Keratinocyte (primary cell): ENCODE data around the gene RANBP9. TPM values are rescaled to one million over a fixed set of nuclear protein-coding genes. Genes with fewer than 3 reads are reported as not detected.

Source experiments
- DNase-seq: peaks from one replicate; pipeline ENCODE4 v3.0.0-alpha.2; 2011; ENCODE audit warnings: low read depth, missing footprints, low spot score
- FAIRE-seq: peaks from 2 replicates; lab custom pipeline; 2011; peaks lifted over from hg19 to GRCh38; lab: Jason Lieb, UNC
- H2AFZ ChIP-seq: 2 replicates; pipeline ENCODE4 v1.6.0; 2012; ENCODE audit warnings: low read length, control low read depth, inconsistent platforms; ENCODE audit not compliant: control insufficient read depth
- H3K27ac ChIP-seq: 2 replicates; pipeline ENCODE4 v1.5.1; 2011; ENCODE audit warnings: low read length; ENCODE audit not compliant: control insufficient read depth, insufficient read depth
- H3K27me3 ChIP-seq: 3 replicates; pipeline ENCODE4 v1.6.0; 2011; ENCODE audit warnings: low read length; ENCODE audit not compliant: control insufficient read depth, insufficient read depth; ENCODE audit errors: extremely low read depth
- H3K36me3 ChIP-seq, 2 experiments: 2 replicates in 1 of 2; 3 replicates in 1 of 2; pipeline ENCODE4 v1.5.1; 2011; ENCODE audit warnings: low read length in 2 of 2, mild to moderate bottlenecking in 1 of 2; ENCODE audit not compliant: control insufficient read depth in 2 of 2, insufficient read depth in 2 of 2; ENCODE audit errors: extremely low read depth in 1 of 2
- H3K4me1 ChIP-seq: 3 replicates; pipeline ENCODE4 v1.5.1; 2011; ENCODE audit warnings: low read length; ENCODE audit not compliant: control insufficient read depth, insufficient read depth; ENCODE audit errors: extremely low read depth
- H3K4me2 ChIP-seq: 3 replicates; pipeline ENCODE4 v1.6.0; 2011; ENCODE audit warnings: low read depth, low read length; ENCODE audit not compliant: control insufficient read depth, insufficient read depth; ENCODE audit errors: extremely low read depth
- H3K4me3 ChIP-seq, 3 experiments: fragments of 200-600 bp in 1 of 3; sonication (generic) in 1 of 3; 2 replicates in 2 of 3; 3 replicates in 1 of 3; pipeline ENCODE4 v1.5.1; 2011 to 2016; ENCODE audit warnings: low read length in 3 of 3, mild to moderate bottlenecking in 3 of 3, control low read depth in 2 of 3, inconsistent platforms in 1 of 3, low read depth in 1 of 3, mixed read lengths in 1 of 3, mixed run types in 1 of 3, moderate library complexity in 1 of 3; ENCODE audit not compliant: control insufficient read depth in 2 of 3, insufficient read depth in 2 of 3; ENCODE audit errors: extremely low read depth in 1 of 3
- H3K79me2 ChIP-seq: 2 replicates; pipeline ENCODE4 v1.6.0; 2012; ENCODE audit warnings: low read length; ENCODE audit not compliant: control insufficient read depth, insufficient read depth
- H3K9ac ChIP-seq: 3 replicates; pipeline ENCODE4 v1.6.0; 2011; ENCODE audit warnings: low read length; ENCODE audit not compliant: control insufficient read depth, insufficient read depth; ENCODE audit errors: extremely low read depth
- H3K9me1 ChIP-seq: 3 replicates; pipeline ENCODE4 v1.6.0; 2011; ENCODE audit warnings: low read length; ENCODE audit not compliant: control insufficient read depth, insufficient read depth; ENCODE audit errors: extremely low read depth
- H3K9me3 ChIP-seq: 2 replicates; pipeline ENCODE4 v1.5.1; 2012; ENCODE audit warnings: low read depth, low read length; ENCODE audit not compliant: control insufficient read depth
- H4K20me1 ChIP-seq: 3 replicates; pipeline ENCODE4 v1.6.0; 2011; ENCODE audit warnings: low read length; ENCODE audit not compliant: control insufficient read depth, insufficient read depth; ENCODE audit errors: extremely low read depth
- CTCF ChIP-seq, 3 experiments: IDR thresholded peaks in 1 of 3; conservative IDR thresholded peaks in 1 of 3; optimal IDR thresholded peaks in 1 of 3; 2 replicates in 2 of 3; 3 replicates in 1 of 3; pipeline versions ENCODE3 to v1.5.1; 2011; ENCODE audit warnings: low read length in 3 of 3, mild to moderate bottlenecking in 3 of 3, moderate library complexity in 2 of 3, control low read depth in 1 of 3, inconsistent platforms in 1 of 3; ENCODE audit not compliant: insufficient read depth in 2 of 3; ENCODE audit errors: extremely low read depth in 1 of 3
- EZH2 ChIP-seq: IDR thresholded peaks from one replicate; pipeline ENCODE4 v1.6.1; 2012; ENCODE audit warnings: inconsistent platforms, mild to moderate bottlenecking, low read length, moderate library complexity
- dilution Hi-C: fragments of 300-500 bp; cut with MboI; formaldehyde crosslinking; loops from one replicate; pipeline ENCODE4 v1.7.0; 2020; ENCODE audit warnings: low sequenced_read_pairs; ENCODE audit not compliant: extremely low pct_ligation_motif_present
- polyA plus RNA-seq, 5 experiments: library from polyadenylated mRNA; depleted of rRNA in 3 of 5; stranded (reverse) in 3 of 5; stranded (forward) in 1 of 5; unstranded in 1 of 5; fragments of >200 nt; gene quantifications; 1 replicate in 1 of 5; 2 replicates in 3 of 5; 3 replicates in 1 of 5; pipeline versions ENCODE4 v1.2.1 to v1.2.3, GENCODE V29; 2011 to 2012; ENCODE audit warnings: missing spikeins in 2 of 5, low read depth in 1 of 5, low replicate concordance in 1 of 5

RANBP9 gene
- polyA plus RNA-seq, 1 donor (not counting 4 experiments of a cell fraction or from before 2014, with no cell fraction given) = 36.7 TPM

- Histone ChIP-seq H3K9me1 (no peaks in the 10 kb centered on the region), H3K4me2 (no peak overlapping the region), H3K27ac (no peak overlapping the region), H3K4me1 (no peaks in the 10 kb centered on the region), H3K36me3 (peaks cover 6 to 19% of the 10 kb centered on the region in 2 experiments), H4K20me1 (no peaks in the 10 kb centered on the region), H3K79me2 (no peaks in the 10 kb centered on the region), H3K27me3 (no peaks in the 10 kb centered on the region), H3K4me3 (no peak overlapping the region), H3K9me3 (no peaks in the 10 kb centered on the region), H3K9ac (no peak overlapping the region), H2AFZ (no peak overlapping the region)
- DNase-seq = no peak
- no peak for TF ChIP-seq CTCF (optimal IDR thresholded peaks at IDR 0.05 in 1 of 3, IDR thresholded peaks at IDR 0.05 in 1 of 3, conservative IDR thresholded peaks at IDR 0.05 in 1 of 3; ENCODE audit: extremely low read depth in 1 of 3, insufficient read depth in 2 of 3, low read length in 3 of 3)
- TF ChIP-seq EZH2 = no peak
- FAIRE-seq = no peak
- dilution Hi-C loops = no loop called here
Measured at GRCh38 chr6:13635948-13636658, 75.5 kb downstream of the RANBP9 start.

- H4K20me1 ChIP-seq = no peaks in the 10 kb centered on the region
- H3K4me3 ChIP-seq = no peak overlapping the region
- no peaks in the 10 kb centered on the region for H3K79me2 ChIP-seq
- H3K4me2 ChIP-seq = no peak overlapping the region
- H3K9me3 ChIP-seq = no peaks in the 10 kb centered on the region
- H3K27ac ChIP-seq = no peak overlapping the region
- H3K9me1 ChIP-seq = no peaks in the 10 kb centered on the region
- DNase-seq (no peak), FAIRE-seq (no peak)
- dilution Hi-C loops = no loop called here
- no peaks in the 10 kb centered on the region for H3K4me1 ChIP-seq
- H3K36me3 ChIP-seq = peaks cover 8 to 23% of the 10 kb centered on the region in 2 experiments
- no peaks in the 10 kb centered on the region for H3K27me3 ChIP-seq
- no peak overlapping the region for H2AFZ ChIP-seq
- H3K9ac ChIP-seq = no peak overlapping the region
- TF ChIP-seq CTCF (optimal IDR thresholded peaks at IDR 0.05 in 1 of 3, IDR thresholded peaks at IDR 0.05 in 1 of 3, conservative IDR thresholded peaks at IDR 0.05 in 1 of 3; ENCODE audit: extremely low read depth in 1 of 3, insufficient read depth in 2 of 3, low read length in 3 of 3) (no peak), EZH2 (no peak)
Measured at GRCh38 chr6:13633343-13633742, 78.3 kb downstream of the RANBP9 start.
